Kidney (tissue), 14 donors: ENCODE results near the gene DNAI7. TPM values are rescaled to one million over a fixed set of nuclear protein-coding genes. Genes with fewer than 3 reads are reported as not detected.

Source experiments
- DNase-seq, 5 donors: peaks; one replicate each; pipeline ENCODE4 v3.0.0-alpha.2; 2013 to 2020
- FAIRE-seq: peaks from 2 replicates; lab custom pipeline; 2012; peaks lifted over from hg19 to GRCh38; lab: Jason Lieb, UNC
- H3K27ac ChIP-seq, 2 donors: one replicate each; pipeline ENCODE4 v1.7.0; 2013; ENCODE audit warnings: low read depth in 2 of 2, low read length in 2 of 2, inconsistent platforms in 1 of 2
- H3K27me3 ChIP-seq: one replicate; pipeline ENCODE4 v1.7.1; 2013; ENCODE audit warnings: low read length, inconsistent platforms; ENCODE audit not compliant: control insufficient read depth, insufficient read depth
- H3K36me3 ChIP-seq, 3 donors: one replicate each; pipeline versions ENCODE4 v1.7.0 to v1.7.1; 2013; ENCODE audit warnings: low read length in 3 of 3, control low read depth in 1 of 3, inconsistent platforms in 1 of 3; ENCODE audit not compliant: insufficient read depth in 3 of 3, control insufficient read depth in 2 of 3
- H3K4me1 ChIP-seq, 3 donors: one replicate each; pipeline versions ENCODE4 v1.7.0 to v1.7.1; 2013; ENCODE audit warnings: low read length in 3 of 3, inconsistent platforms in 1 of 3, low read depth in 1 of 3; ENCODE audit not compliant: control insufficient read depth in 2 of 3, insufficient read depth in 2 of 3
- H3K4me3 ChIP-seq, 3 donors: one replicate each; pipeline versions ENCODE4 v1.7.0 to v1.8.1; 2013; ENCODE audit warnings: low read length in 3 of 3, control low read depth in 1 of 3, inconsistent platforms in 1 of 3
- H3K9ac ChIP-seq, 3 donors: one replicate each; pipeline versions ENCODE4 v1.7.0 to v1.7.1; 2013; ENCODE audit warnings: low read length in 3 of 3, control low read depth in 1 of 3, inconsistent platforms in 1 of 3
- H3K9me3 ChIP-seq, 3 donors: one replicate each; pipeline versions ENCODE4 v1.7.0 to v1.7.1; 2013; ENCODE audit warnings: low read length in 3 of 3, control low read depth in 1 of 3, inconsistent platforms in 1 of 3; ENCODE audit not compliant: control insufficient read depth in 2 of 3, insufficient read depth in 1 of 3
- CTCF ChIP-seq: IDR thresholded peaks from 3 replicates; pipeline ENCODE4 v1.5.1; 2012; ENCODE audit warnings: mild to moderate bottlenecking, moderate library complexity, borderline replicate concordance; ENCODE audit not compliant: insufficient read depth; ENCODE audit errors: extremely low read depth
- intact Hi-C: fragments of 100-400 bp; cut with DNase I; formaldehyde crosslinking; loops from one replicate; pipeline ENCODE4 v1.11.1; 2022
- polyA plus RNA-seq: library from polyadenylated mRNA; stranded (reverse); fragments of 350-450 nt; fragmentation: Illumina TruSeq; extraction: RNeasy Lipid Tissue Mini Kit (QIAGEN cat#74804); gene quantifications from one replicate; pipeline ENCODE4 v1.2.3, GENCODE V29; 2014; ENCODE audit warnings: low read depth, low replicate concordance; ENCODE audit not compliant: insufficient read depth
- total RNA-seq: library from RNA; stranded (reverse); fragmentation: NEBNext Ultra II Directional; extraction: Animal tissue kit (Norgen Biotek cat#: 25700); gene quantifications from one replicate; pipeline ENCODE4 v1.2.1, GENCODE V29; 2021
- donor health status: control.
- donor health status: control.
- donor health status: control.
- donor health status: control.
- donor health status: control.
- donor health status: DM: yes; HTN: yes; CAD: no.
- donor health status: Normal renal cell carcinoma (clear cell type).

Gene DNAI7
- total and polyA plus RNA-seq, 2 donors from 2014 or later, result 3.0 to 5.3 TPM

GRCh38 chr12:25058658-25059058 is 136.3 kb downstream of the DNAI7 start:
- Histone ChIP-seq H3K9ac (no peak overlapping the region), H3K9me3 (no peaks in the 10 kb centered on the region), H3K27ac (no peak overlapping the region), H3K27me3 (no peaks in the 10 kb centered on the region), H3K4me3 (no peak overlapping the region), H3K36me3 (no peaks in the 10 kb centered on the region), H3K4me1 (peaks cover 0 to 7% (median 0%) of the 10 kb centered on the region in 3 donors)
- intact Hi-C loops, result no loop called here
- TF ChIP-seq CTCF, result no peak
- FAIRE-seq (no peak), DNase-seq (no peak)

Other genes with a start within 250 kb of the DNAI7 start
- gene BCAT1, start 246.1 kb downstream of the DNAI7 start, total RNA-seq, result 15.5 TPM
- gene BCAT1, start 246.1 kb downstream of the DNAI7 start, polyA plus RNA-seq, result 1.3 TPM
- 30.8 TPM for gene ETFRF1, start 77 bp upstream of the DNAI7 start, total RNA-seq
- gene ETFRF1, start 77 bp upstream of the DNAI7 start, polyA plus RNA-seq, result 61.2 TPM
- gene KRAS, start 55.8 kb upstream of the DNAI7 start, total RNA-seq, result 43.7 TPM
- gene KRAS, start 55.8 kb upstream of the DNAI7 start, polyA plus RNA-seq, result 7.5 TPM